ENCODE data around the gene ZFR.

DNA sequence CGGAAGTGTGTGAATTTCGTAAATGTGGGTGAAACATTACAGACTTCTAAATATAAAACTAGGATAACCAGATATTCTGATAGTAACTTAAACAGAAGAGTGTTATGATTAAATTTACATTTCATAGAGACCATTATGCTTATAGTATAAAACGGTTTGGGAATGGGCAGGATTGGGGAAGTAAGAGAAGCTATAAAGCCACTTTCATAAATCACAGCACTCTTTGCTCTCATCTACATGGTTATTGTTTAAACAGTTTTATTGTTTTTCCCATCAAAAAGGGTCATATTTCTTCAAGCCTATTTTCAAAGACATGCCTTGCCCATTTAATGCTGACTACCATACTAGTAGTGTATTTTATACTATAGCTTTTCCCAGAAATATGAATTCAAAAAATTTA, 9.2 kb downstream of the ZFR start:
- TF ChIP-seq EZH2 (IDR thresholded peaks at IDR 0.05; ENCODE audit: low read length, unreplicated experiment): no peak
- TF ChIP-seq, protein P1, sequence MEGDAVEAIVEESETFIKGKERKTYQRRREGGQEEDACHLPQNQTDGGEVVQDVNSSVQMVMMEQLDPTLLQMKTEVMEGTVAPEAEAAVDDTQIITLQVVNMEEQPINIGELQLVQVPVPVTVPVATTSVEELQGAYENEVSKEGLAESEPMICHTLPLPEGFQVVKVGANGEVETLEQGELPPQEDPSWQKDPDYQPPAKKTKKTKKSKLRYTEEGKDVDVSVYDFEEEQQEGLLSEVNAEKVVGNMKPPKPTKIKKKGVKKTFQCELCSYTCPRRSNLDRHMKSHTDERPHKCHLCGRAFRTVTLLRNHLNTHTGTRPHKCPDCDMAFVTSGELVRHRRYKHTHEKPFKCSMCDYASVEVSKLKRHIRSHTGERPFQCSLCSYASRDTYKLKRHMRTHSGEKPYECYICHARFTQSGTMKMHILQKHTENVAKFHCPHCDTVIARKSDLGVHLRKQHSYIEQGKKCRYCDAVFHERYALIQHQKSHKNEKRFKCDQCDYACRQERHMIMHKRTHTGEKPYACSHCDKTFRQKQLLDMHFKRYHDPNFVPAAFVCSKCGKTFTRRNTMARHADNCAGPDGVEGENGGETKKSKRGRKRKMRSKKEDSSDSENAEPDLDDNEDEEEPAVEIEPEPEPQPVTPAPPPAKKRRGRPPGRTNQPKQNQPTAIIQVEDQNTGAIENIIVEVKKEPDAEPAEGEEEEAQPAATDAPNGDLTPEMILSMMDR (conservative IDR thresholded peaks at IDR 0.05; ENCODE audit: low read depth, low read length): no peak
